ENCODE data around the gene NINL.

Gene NINL

DNA sequence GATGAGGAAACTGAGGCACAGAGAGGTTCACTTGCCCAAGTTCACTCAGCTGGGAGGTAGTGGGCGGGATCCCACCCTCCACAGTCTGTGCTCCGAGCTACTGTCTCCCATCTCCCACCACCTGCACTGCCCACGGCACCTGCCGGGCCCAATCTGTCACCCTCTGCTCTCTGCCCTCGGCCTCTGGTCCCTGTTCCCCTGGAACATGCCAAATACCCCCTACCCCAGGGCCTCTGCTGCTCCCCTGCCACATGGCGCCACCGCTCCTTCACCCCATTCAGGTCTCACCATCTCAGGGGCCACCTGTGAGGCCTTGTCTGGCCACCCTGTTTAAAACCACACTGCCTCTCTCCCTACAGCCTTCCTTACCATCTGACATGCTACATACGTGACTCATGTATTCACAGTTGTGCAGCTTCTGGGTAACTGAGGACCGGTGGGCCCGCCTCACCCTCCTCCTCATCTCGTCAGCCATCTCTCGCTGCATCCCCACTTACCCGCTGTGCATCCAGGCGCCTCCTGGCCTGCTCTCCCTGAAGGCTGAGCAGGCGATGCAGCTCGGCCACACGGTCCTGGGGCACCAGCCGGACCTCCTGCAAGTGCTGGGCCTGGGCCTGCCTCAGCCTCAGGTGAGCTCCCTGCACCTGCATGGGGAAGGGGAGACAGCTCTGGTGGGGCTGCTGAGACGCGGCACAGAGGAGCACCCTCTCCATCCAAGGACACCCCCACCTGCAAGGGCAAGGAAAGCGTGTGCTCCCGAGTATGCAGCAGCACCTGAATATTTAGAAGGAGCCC is 127.2 kb downstream of the NINL start:
- H3K27me3 ChIP-seq (ENCODE audit: insufficient read depth, low read depth, severe bottlenecking) = no peaks in the 10 kb centered on the region
- H3K4me3 ChIP-seq (ENCODE audit: low read depth, low read length) = no peak overlapping the region
- H3K9me3 ChIP-seq (ENCODE audit: severe bottlenecking) = no peaks in the 10 kb centered on the region
- DNase-seq = no peak
- no peak for TF ChIP-seq CTCF (IDR thresholded peaks at IDR 0.05; ENCODE audit: low read depth, low read length)
- peaks cover 70% of the 10 kb centered on the region for H3K36me3 ChIP-seq
- H3K27ac ChIP-seq = no peak overlapping the region

DNA sequence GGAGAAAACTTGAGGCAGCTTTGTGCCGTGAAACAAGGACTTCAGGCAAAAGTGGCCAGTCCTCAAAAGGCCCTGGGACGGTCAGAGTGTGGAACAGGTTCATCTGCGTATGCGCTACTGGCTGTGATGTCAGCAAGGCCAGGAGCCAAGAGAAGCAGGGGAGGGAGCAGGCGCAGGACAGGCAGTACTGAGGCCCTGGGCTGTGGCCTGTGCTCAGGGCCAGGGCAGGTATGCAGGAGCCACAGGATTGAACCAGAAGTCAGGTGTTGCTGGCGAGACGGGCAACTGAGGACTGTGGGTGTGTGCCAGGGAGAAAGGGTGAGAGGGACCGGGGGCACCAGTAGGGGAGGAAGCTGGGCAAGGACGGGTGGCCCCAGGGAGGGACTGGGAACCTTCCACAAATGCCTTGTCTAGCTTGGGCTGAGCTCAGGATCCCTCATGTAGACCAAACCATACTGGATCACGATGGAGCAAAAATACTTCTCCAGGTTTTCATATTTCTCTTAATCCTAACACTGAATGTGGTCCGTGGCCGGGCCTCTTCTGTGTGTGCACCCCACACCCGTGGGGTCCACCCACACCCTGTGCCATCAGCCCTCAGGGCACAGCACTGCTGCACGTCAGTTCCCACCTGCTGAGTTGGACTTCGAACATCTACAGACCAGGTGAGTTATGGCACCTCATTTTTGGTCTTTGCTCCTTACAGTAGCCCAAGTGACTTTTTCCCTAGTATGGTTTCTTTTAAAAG is 131.0 kb downstream of the NINL start:
- Histone ChIP-seq H3K4me3 (ENCODE audit: low read depth, low read length) (no peak overlapping the region), H3K27ac (no peak overlapping the region), H3K9me3 (ENCODE audit: severe bottlenecking) (no peaks in the 10 kb centered on the region), H3K36me3 (peaks cover 59% of the 10 kb centered on the region), H3K27me3 (ENCODE audit: insufficient read depth, low read depth, severe bottlenecking) (no peaks in the 10 kb centered on the region)
- DNase-seq = no peak
- TF ChIP-seq CTCF (IDR thresholded peaks at IDR 0.05; ENCODE audit: low read depth, low read length) = no peak

GRCh38 chr20:25453035-25453810 is 132.1 kb downstream of the NINL start:
- peaks cover 51% of the 10 kb centered on the region for H3K36me3 ChIP-seq
- no peak overlapping the region for H3K27ac ChIP-seq
- H3K27me3 ChIP-seq (ENCODE audit: insufficient read depth, low read depth, severe bottlenecking) = no peaks in the 10 kb centered on the region
- no peak for DNase-seq
- no peak overlapping the region for H3K4me3 ChIP-seq (ENCODE audit: low read depth, low read length)
- TF ChIP-seq CTCF (IDR thresholded peaks at IDR 0.05; ENCODE audit: low read depth, low read length) = no peak
- no peaks in the 10 kb centered on the region for H3K9me3 ChIP-seq (ENCODE audit: severe bottlenecking)

- Histone ChIP-seq H3K27me3 (ENCODE audit: insufficient read depth, low read depth, severe bottlenecking) (no peaks in the 10 kb centered on the region), H3K27ac (no peak overlapping the region), H3K9me3 (ENCODE audit: severe bottlenecking) (no peaks in the 10 kb centered on the region), H3K4me3 (ENCODE audit: low read depth, low read length) (no peak overlapping the region), H3K36me3 (peaks cover 55% of the 10 kb centered on the region)
- DNase-seq = no peak
- no peak for TF ChIP-seq CTCF (IDR thresholded peaks at IDR 0.05; ENCODE audit: low read depth, low read length)
Observed at GRCh38 chr20:25452333-25452732, 133.0 kb downstream of the NINL start.

DNA sequence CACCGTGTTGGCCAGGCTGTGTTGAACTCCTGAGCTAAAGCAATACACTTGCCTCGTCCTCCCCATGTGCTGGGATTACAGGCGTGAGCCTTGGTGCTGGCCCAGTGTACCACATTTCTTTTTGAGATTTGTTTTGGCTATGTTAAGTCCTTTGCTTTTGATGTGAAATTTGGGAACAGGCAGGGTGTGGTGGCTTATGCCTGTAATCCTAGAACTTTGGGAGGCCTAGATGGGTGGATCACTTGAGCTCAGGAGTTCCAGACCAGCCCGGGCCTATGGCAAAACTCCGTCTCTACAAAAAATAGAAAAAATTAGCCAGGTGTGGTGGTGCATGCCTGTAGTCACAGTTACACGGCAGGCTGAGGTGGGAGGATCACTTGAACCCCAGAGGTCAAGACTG is 137.7 kb downstream of the NINL start:
- H3K36me3 ChIP-seq = peaks cover 51% of the 10 kb centered on the region
- H3K9me3 ChIP-seq (ENCODE audit: severe bottlenecking) = no peaks in the 10 kb centered on the region
- no peak for TF ChIP-seq CTCF (IDR thresholded peaks at IDR 0.05; ENCODE audit: low read depth, low read length)
- H3K27ac ChIP-seq = no peak overlapping the region
- no peak overlapping the region for H3K4me3 ChIP-seq (ENCODE audit: low read depth, low read length)
- H3K27me3 ChIP-seq (ENCODE audit: insufficient read depth, low read depth, severe bottlenecking) = no peaks in the 10 kb centered on the region
- no peak for DNase-seq

All from WERI-Rb-1 (cell line).